CD4-positive, alpha-beta T cell treated with Interleukin-15 for 1 hour (primary cell): ENCODE results near the gene C1R.
"Not testable (repeated sequence)": the region's sequence is repeated elsewhere in the genome, so short reads cannot be mapped to it uniquely, and the experiment has no call there.

Source experiments
- DNase-seq: peaks from one replicate; pipeline ENCODE4 v3.0.0-alpha.2; 2020

C1R gene

DNA sequence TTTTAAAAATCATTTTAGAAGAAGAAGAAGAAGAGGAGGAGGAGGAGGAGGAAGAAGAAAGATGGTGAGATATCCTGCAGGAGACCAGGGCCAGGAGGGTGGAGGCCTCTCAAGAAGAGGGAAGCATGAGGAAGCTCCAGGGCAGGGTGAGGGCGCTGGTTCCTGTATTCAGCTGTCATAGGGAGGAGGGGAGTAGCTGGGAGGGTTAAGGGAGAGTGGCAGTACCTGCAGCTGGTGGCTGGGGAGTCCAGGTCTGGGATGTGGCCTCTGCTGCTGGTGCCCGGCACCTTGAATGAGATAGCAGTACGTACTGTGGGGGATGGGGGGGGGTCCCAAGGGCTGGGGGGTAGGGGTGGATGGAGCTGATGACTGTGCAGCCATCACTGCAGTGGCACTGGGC is 26.6 kb upstream of the C1R start:
- no peak for DNase-seq

DNA sequence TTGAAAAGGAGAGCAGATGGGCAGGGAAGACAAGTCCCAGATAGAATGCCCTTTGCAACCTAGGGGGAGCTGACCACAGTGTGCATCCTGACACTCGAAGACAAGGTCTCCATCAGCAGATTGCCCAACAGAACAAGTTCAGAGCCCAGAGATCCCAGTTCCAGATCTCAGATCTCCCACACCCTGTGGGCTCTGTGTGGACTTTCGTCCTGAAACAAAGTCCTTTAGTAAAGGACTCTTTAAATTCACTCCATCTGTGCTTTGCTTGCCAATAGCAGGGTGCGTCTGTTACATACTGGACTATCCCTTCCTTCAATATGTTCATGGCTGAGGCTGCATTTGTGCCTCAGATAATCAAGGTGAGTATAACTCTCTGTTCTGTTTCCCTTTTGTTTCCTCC is 25.4 kb upstream of the C1R start:
- no peak for DNase-seq

GRCh38 chr12:7116916-7117315 is 24.7 kb upstream of the C1R start:
- no peak for DNase-seq

GRCh38 chr12:7116196-7116595 is 24.0 kb upstream of the C1R start:
- DNase-seq = no peak

- no peak for DNase-seq
These were observed 22.6 kb upstream of the C1R start for GRCh38 chr12:7114851-7115250.

GRCh38 chr12:7114008-7114407 is 21.8 kb upstream of the C1R start:
- DNase-seq = no peak

- DNase-seq = peak; percentile 39
These were observed 21.2 kb upstream of the C1R start for GRCh38 chr12:7113389-7113871.

DNA sequence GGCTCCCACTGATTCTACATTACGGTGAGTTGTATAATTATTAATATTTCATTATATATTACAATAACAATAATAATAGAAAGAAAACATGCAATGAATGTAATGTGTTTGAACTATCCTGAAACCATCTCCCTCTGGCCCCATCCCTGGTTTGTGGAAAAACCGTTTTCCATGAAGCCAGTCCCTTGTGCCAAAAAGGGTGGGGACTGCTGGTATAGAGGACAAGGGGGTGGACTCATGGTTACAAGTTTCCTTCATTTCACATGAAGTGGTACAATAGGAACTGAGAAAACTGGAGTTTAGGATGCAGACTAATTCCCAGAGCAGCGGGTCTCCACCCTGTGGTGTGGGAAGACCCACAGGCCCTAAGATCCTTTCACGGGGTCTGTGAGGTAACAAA is 19.8 kb upstream of the C1R start:
- no peak for DNase-seq

- no peak for DNase-seq
These were observed 18.4 kb upstream of the C1R start for GRCh38 chr12:7110661-7111060.

- DNase-seq = no peak
These were observed 17.3 kb upstream of the C1R start for GRCh38 chr12:7109572-7109920.

DNA sequence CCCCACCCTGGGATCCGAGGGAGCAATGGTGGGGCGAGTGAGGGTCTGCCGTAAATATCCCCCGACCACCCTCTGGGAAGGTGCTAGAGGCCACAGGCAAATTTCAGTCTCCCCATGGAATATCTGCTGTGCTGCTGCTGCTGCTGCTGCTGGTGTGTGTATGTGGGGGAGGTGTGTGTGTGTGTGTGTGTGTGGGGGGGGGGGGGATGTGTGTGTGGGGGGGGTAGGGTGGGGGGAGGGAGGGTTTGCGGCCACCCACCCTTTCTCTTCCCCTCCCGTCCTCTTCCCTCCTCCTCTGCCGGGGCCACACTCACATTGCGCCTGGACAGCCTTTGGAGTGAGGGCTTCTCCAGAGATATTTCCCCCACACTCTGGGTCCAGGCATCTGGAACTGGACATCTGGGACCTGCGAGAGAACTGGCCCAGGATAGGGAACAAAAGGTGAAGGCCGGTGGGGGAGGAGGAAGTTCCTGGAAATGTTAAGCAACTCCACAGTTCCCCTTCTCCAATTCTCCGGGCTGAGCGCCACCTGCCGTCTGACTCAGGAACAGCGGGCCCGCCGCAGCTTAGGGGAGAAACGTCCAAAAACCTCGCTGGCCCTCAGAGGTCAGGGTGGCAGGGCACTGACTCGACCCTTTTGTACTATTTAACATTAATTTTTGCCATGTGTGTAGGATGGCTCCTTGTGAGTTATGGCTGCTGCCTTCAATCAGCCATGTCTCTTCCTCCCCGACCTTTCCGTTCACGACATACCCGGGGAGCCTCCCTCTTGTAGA is 16.7 kb upstream of the C1R start, which contains the start of gene C1RL:
Gene C1RL (minus strand): TSS at position 419 of the 776 bp plus-strand sequence. CDS start 34 bp downstream, at position 385.
- peak; percentile 69 for DNase-seq

- peak; percentile 75 for DNase-seq
These were observed 16.0 kb upstream of the C1R start for GRCh38 chr12:7108003-7108795.

DNA sequence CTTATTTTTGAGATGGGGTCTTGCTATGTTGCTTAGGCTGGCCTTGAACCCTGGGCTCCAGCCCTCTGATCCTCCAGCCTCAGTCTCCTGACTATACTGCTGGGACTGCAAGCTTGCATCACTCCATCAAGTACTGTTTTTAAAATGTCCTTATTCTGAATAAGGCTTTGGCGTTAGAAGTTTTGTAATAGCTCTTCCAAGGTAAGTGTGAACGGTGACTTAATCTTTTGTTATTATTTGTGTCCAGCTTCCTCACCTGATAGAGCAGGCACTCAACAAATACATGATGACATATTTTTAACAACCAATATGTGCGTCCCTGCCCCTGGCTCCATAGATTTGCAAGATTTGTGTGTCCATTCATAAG is 15.4 kb upstream of the C1R start:
- no peak for DNase-seq

DNA sequence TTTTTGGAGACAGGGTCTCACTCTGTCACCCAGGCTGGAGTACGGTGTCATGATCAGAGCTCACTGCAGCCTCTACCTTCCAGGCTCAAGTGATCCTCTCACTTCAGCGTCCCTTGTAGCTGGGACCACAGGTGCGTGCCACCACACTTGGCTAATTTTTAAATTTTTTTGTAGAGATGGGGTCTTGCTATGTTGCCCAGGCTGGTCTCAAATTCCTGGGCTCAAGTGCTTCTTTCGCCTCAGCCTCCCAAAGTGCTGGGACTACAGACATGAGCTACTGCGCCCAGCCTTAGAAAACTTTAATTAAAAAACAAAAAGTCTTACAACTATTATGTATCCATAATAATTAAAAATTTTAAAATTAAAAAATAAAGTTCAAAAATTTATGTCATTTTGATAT is 14.9 kb upstream of the C1R start:
- not testable (repeated sequence) for DNase-seq

DNA sequence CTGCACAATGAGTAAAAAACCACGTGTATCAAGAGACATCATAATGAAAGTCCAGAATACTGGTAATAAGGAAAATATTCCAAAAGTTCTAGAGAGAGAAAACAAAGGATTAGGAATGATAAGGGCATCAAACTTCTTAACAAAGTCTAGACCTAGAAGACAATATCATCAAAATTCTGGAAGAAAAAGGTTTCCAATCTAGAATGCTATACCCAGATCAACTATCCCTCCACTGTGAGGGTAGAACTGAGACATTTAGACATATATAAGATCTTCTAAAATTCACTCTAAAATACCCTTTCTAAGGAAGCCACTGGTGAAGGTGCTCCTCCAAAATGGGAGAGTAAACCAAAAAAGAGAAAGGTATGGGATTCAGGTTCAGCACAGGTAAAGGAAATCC is 13.8 kb upstream of the C1R start:
- no peak for DNase-seq

- DNase-seq = no peak
These were observed 11.8 kb upstream of the C1R start for GRCh38 chr12:7103837-7104584.

DNA sequence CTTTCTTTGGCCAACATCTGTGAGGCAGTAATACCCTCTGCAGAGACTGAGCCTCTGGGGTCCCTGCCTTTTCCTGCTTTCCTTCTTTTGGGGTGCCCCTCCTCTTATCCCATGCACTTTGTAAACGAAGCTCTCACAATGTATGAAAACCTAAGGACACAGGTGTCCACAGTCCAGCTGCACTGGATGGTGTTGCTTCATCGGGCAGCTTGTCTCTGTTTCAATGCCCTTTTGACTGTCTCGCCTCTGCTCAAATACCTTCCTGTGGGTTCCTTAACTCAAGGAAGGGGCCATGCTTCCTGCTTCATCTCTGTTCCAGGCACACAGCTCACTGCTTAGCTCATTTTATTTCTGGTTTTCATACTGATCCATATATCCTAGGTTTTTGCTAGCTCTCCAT is 10.3 kb upstream of the C1R start:
- DNase-seq = no peak

DNA sequence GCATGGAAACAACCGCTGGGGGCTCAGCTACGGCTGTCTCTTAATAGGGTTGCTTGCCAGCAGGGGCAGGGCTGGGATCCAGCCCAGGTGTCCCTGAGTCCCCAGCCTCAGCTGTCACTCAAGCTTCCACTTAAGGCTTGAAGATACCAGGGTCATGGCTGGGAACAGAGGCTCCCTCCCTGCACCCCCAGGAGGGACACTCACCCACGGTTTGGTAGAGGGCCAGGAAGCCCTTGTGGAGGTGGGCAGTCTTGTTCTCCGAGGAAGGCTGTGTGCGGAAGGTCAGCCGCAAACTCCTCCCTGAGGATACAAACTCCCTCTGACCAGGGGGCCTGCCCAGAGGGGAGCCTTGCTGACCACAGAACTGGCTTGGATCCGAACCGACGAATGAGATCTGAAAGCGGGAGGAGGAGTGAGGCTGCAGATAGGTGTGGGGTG is 9.5 kb upstream of the C1R start:
- DNase-seq = no peak

GRCh38 chr12:7101047-7101693 is 8.9 kb upstream of the C1R start:
- DNase-seq = no peak

DNA sequence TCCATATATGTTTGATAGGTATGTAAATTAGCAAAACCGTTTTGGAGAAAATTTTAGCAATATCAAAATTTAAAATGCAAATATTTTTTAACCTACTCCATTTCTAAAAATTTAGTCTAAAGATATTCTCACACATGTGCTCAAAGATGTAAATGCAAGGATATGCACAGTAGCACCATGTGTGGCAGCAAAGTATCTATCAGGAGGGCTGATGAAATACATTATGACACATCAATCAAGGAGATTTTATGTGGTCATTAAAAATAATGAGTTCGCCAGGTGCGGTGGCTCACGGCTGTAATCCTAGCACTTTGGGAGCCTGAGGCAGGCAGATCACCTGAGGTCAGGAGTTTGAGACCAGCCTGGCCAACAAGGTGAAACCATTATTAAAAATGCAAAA is 8.0 kb upstream of the C1R start:
- no peak for DNase-seq

DNA sequence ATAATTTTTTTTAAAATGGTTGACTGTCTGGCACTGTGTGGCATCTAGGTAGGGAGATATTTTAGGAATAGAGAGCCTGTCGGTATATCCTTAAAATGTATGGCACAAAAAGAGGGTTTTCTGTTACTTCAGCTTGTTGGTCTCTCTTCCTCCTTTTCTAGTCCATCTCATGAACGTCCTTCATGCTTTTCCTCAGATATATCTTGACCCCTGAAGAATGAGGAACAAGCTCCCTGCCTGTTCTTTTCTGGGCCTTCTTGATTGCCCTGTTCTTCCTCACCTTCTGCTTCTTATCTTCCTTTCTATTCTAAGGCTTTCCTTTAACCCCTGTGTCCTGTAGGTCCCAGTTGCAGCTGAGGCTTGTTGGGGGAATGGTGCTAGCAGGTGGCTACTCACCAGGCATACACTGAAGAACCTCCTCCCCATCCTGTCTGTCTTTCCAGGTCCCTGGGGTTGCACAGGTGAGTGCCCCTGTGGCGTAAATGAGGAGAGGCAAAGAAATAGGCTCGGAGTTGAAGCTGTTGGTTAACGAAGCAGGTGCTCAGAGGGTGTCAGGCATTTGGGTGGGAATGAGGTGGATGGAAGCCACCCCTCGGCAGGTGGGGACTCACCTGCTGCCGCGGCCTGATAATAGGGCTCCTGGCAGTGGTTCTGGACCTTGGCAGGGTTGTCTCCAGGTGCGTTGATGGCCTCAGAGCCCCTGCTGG is 7.2 kb upstream of the C1R start:
- no peak for DNase-seq

DNA sequence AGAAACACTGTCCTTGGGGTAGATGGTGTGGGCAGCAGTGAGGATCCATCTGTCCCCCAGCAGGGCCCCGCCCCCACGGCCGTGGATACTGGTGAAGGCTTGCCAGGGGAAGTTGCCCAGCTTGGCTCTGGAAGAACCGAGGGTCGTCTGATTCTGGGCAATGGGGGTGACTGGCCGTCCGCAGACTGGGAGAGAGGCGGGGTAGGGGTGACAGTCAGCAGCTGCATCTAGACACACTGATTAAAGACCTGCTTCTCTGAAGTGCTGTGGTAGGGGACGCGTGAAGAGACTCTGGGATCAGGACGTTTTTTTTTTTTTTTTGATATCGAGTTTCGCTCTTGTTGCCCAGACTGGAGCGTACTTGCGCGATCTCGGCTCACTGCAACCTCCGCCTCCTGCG is 4.7 kb upstream of the C1R start:
- DNase-seq = no peak
